Erythroblast (primary cell): Measurements from ENCODE around the gene SCAANT1.

ENCODE experiments used
- GATA1 ChIP-seq: IDR thresholded peaks from 2 replicates; pipeline ENCODE4 v1.6.1; 2011; ENCODE audit warnings: low read depth, mild to moderate bottlenecking, control low read depth, low read length, moderate library complexity
- POLR2A ChIP-seq: IDR thresholded peaks from 2 replicates; pipeline ENCODE4 v1.6.1; 2011; ENCODE audit warnings: mild to moderate bottlenecking, low read length

GRCh38 chr3:63874769-63875168 lies 37.4 kb downstream of the SCAANT1 start:
- TF ChIP-seq POLR2A (no peak), GATA1 (no peak)
